ENCODE results near the gene ALS2CL.

GRCh38 chr3:46632792-46633191 lies 60.7 kb downstream of the ALS2CL start:
- no peak for TF ChIP-seq POLR2A (IDR thresholded peaks at IDR 0.05; ENCODE audit: low read depth, low read length)
- no peak for TF ChIP-seq TAF1 (IDR thresholded peaks at IDR 0.05; ENCODE audit: borderline replicate concordance, low read depth, low read length)

Data from GM12892 (cell line).